ENCODE results near the gene JPH3. TPM values are rescaled to one million over a fixed set of nuclear protein-coding genes. Genes with fewer than 3 reads are reported as not detected.

The JPH3 gene
- total RNA-seq, 4 donors from 2014 or later, result 0.72 to 4.4 (median 1.1) TPM

GRCh38 chr16:87622756-87623319, 20.5 kb downstream of the JPH3 start:
- no peak for ATAC-seq
- Histone ChIP-seq H3K4me1 (no peaks in the 10 kb centered on the region), H3K9me3 (no peaks in the 10 kb centered on the region), H3K27me3 (peaks cover 55% of the 10 kb centered on the region), H3K27ac (no peak overlapping the region), H3K36me3 (no peaks in the 10 kb centered on the region), H3K4me3 (no peak overlapping the region)
- TF ChIP-seq EP300 (IDR thresholded peaks at IDR 0.05) (no peak), POLR2A (IDR thresholded peaks at IDR 0.05) (no peak), CTCF (IDR thresholded peaks at IDR 0.05) (no peak), POLR2AphosphoS5 (IDR thresholded peaks at IDR 0.05) (no peak)
- no CpG with 5 or more reads among the region's 10 CpGs for WGBS, 2 donors (ENCODE audit: low coverage in 1 of 2)

DNA sequence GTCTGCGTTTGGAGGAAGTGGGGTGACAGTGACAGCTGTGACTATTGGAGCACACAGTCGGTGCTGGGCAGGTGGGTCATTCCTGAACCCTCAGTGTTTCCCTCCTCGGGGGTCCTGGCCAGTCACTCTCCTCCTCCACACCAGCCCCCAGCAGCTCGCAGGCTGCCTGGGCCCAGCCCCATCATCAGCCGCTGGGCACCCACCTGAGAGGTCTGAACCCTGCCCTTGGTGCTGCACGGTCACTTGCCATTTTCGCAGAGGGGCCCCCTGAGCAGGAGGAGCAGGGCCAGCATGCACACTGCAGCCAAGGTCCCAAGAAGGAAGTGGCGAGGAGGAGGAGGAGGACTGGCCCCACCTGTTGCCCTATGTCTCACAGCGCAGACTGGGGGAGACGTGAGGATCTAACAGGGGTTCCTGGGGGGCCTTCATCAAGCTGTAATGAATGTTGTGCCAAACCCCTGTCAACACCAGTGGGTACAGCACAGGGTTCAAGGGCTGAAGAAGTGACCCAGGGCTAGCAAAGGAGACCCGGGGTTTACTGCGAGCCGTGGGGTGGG, 23.0 kb downstream of the JPH3 start:
- Histone ChIP-seq H3K36me3 (no peaks in the 10 kb centered on the region), H3K27me3 (peaks cover 55% of the 10 kb centered on the region), H3K27ac (no peak overlapping the region), H3K9me3 (peaks cover 0 to 7% (median 0%) of the 10 kb centered on the region in 3 donors), H3K4me1 (no peaks in the 10 kb centered on the region), H3K4me3 (no peak overlapping the region)
- no peak for TF ChIP-seq CTCF (IDR thresholded peaks at IDR 0.05)
- no peak for ATAC-seq
- 63% methylated on average over 2 of the region's 13 CpGs; no CpG with 5 or more reads in 1 of the 2 donors for WGBS, 2 donors (ENCODE audit: low coverage in 1 of 2)

GRCh38 chr16:87626401-87626800, 24.1 kb downstream of the JPH3 start:
- H3K36me3 ChIP-seq, result no peaks in the 10 kb centered on the region
- TF ChIP-seq POLR2AphosphoS5 (IDR thresholded peaks at IDR 0.05) (no peak), EP300 (IDR thresholded peaks at IDR 0.05) (no peak), CTCF (IDR thresholded peaks at IDR 0.05) (no peak), POLR2A (IDR thresholded peaks at IDR 0.05) (no peak)
- H3K27ac ChIP-seq, result no peak overlapping the region
- H3K27me3 ChIP-seq, result peaks cover 45% of the 10 kb centered on the region
- WGBS, 2 donors (ENCODE audit: low coverage in 1 of 2), result no CpG with 5 or more reads among the region's 14 CpGs
- no peak overlapping the region for H3K4me3 ChIP-seq
- no peak for ATAC-seq
- peaks cover 0 to 18% (median 0%) of the 10 kb centered on the region in 3 donors for H3K9me3 ChIP-seq
- H3K4me1 ChIP-seq, result no peaks in the 10 kb centered on the region

GRCh38 chr16:87626905-87627304, 24.6 kb downstream of the JPH3 start:
- Histone ChIP-seq H3K27me3 (peaks cover 45% of the 10 kb centered on the region), H3K27ac (no peak overlapping the region), H3K9me3 (peaks cover 0 to 19% (median 0%) of the 10 kb centered on the region in 3 donors), H3K36me3 (no peaks in the 10 kb centered on the region), H3K4me3 (no peak overlapping the region), H3K4me1 (no peaks in the 10 kb centered on the region)
- ATAC-seq, result no peak
- no peak for TF ChIP-seq POLR2A (IDR thresholded peaks at IDR 0.05)
- no peak for TF ChIP-seq CTCF (IDR thresholded peaks at IDR 0.05)
- TF ChIP-seq EP300 (IDR thresholded peaks at IDR 0.05), result no peak
- no peak for TF ChIP-seq POLR2AphosphoS5 (IDR thresholded peaks at IDR 0.05)
- WGBS, 2 donors (ENCODE audit: low coverage in 1 of 2), result 92 to 93% methylated on average over 2 to 5 of the region's 6 CpGs

- Histone ChIP-seq H3K4me1 (no peaks in the 10 kb centered on the region), H3K27me3 (peaks cover 45% of the 10 kb centered on the region), H3K27ac (no peak overlapping the region), H3K9me3 (peaks cover 0 to 19% (median 0%) of the 10 kb centered on the region in 3 donors), H3K4me3 (no peak overlapping the region), H3K36me3 (no peaks in the 10 kb centered on the region)
- 100% methylated on average over 1 of the region's 14 CpGs; no CpG with 5 or more reads in 1 of the 2 donors for WGBS, 2 donors (ENCODE audit: low coverage in 1 of 2)
- no peak for ATAC-seq
- TF ChIP-seq POLR2AphosphoS5 (IDR thresholded peaks at IDR 0.05), result no peak
- no peak for TF ChIP-seq POLR2A (IDR thresholded peaks at IDR 0.05)
- TF ChIP-seq CTCF (IDR thresholded peaks at IDR 0.05), result no peak
- no peak for TF ChIP-seq EP300 (IDR thresholded peaks at IDR 0.05)
Measured at GRCh38 chr16:87627542-87628245, 25.4 kb downstream of the JPH3 start.

Data from gastroesophageal sphincter (tissue), 4 donors.